Aorta (tissue), 5 donors: ENCODE data around the gene ZXDC. TPM values are rescaled to one million over a fixed set of nuclear protein-coding genes. Genes with fewer than 3 reads are reported as not detected.
A peak's percentile ranks its signal among the peaks of the same experiment; 100 is the strongest.

Source experiments
- ATAC-seq: fragments of 200-7000 bp; cut with Tn5 transposase; one replicate; pipeline ENCODE4 v1.9.1; 2022; ENCODE audit warnings: moderate library complexity; ENCODE audit not compliant: low FRiP score
- DNase-seq, 2 donors: peaks; one replicate each; pipeline ENCODE4 v3.0.0-alpha.2; 2020
- H3K27ac ChIP-seq, 2 donors: one replicate each; pipeline ENCODE4 v1.5.1; 2013; ENCODE audit warnings: low read length in 2 of 2, mild to moderate bottlenecking in 2 of 2, moderate library complexity in 2 of 2, control low read depth in 1 of 2, inconsistent platforms in 1 of 2, low read depth in 1 of 2
- H3K27me3 ChIP-seq, 2 donors: one replicate each; pipeline ENCODE4 v1.6.1; 2013; ENCODE audit warnings: control low read depth in 1 of 2, low read length in 1 of 2, mild to moderate bottlenecking in 1 of 2, moderate library complexity in 1 of 2; ENCODE audit not compliant: insufficient read depth in 2 of 2, control insufficient read depth in 1 of 2
- H3K36me3 ChIP-seq, 2 donors: one replicate each; pipeline ENCODE4 v1.6.1; 2013; ENCODE audit warnings: control low read depth in 1 of 2, low read length in 1 of 2, mild to moderate bottlenecking in 1 of 2; ENCODE audit not compliant: insufficient read depth in 2 of 2, control insufficient read depth in 1 of 2
- H3K4me1 ChIP-seq, 2 donors: one replicate each; pipeline ENCODE4 v1.6.1; 2013; ENCODE audit warnings: low read length in 2 of 2, control low read depth in 1 of 2, mild to moderate bottlenecking in 1 of 2, moderate library complexity in 1 of 2; ENCODE audit not compliant: insufficient read depth in 2 of 2, control insufficient read depth in 1 of 2
- H3K4me3 ChIP-seq, 2 donors: one replicate each; pipeline ENCODE4 v1.5.1; 2013; ENCODE audit warnings: low read length in 2 of 2, control low read depth in 1 of 2, mild to moderate bottlenecking in 1 of 2
- H3K9me3 ChIP-seq: one replicate; pipeline ENCODE4 v1.6.1; 2013; ENCODE audit warnings: mild to moderate bottlenecking, low read length; ENCODE audit not compliant: control insufficient read depth
- WGBS, 2 donors: extraction: QIAGEN DNeasy Blood & Tissue Kit; methylation state at CpG; one replicate each; pipeline ENCODE4 v1.1.7; 2013; 5-methylcytosine and 5-hydroxymethylcytosine counted together
- intact Hi-C, 2 donors: fragments of 100-400 bp; cut with DNase I; formaldehyde crosslinking; loops; one replicate each; pipeline versions ENCODE4 v1.14.2 to v1.15.0; 2022
- polyA plus RNA-seq, 2 donors: library from polyadenylated mRNA; stranded (reverse); fragments of 200-250 nt; gene quantifications; one replicate each; pipeline ENCODE4 v1.2.3, GENCODE V29; 2013
- total RNA-seq, 2 donors: library from RNA; stranded (reverse); fragmentation: NEBNext Ultra II Directional; extraction: Animal tissue kit (Norgen Biotek cat#: 25700); gene quantifications; one replicate each; pipeline ENCODE4 v1.2.1, GENCODE V29; 2021
- donor health status: healthy with polysubstance abuse.
- donor health status: Bipolar disorder and iron deficiency.
- donor health status: DM: no; HTN: no; CAD: no.
- donor health status: DM: no; HTN: no; CAD: no.
- donor health status: DM: yes; HTN: yes; CAD: no.

ZXDC gene
- total and polyA plus RNA-seq, 4 donors = 4.4 to 37.5 (median 25.8) TPM

DNA sequence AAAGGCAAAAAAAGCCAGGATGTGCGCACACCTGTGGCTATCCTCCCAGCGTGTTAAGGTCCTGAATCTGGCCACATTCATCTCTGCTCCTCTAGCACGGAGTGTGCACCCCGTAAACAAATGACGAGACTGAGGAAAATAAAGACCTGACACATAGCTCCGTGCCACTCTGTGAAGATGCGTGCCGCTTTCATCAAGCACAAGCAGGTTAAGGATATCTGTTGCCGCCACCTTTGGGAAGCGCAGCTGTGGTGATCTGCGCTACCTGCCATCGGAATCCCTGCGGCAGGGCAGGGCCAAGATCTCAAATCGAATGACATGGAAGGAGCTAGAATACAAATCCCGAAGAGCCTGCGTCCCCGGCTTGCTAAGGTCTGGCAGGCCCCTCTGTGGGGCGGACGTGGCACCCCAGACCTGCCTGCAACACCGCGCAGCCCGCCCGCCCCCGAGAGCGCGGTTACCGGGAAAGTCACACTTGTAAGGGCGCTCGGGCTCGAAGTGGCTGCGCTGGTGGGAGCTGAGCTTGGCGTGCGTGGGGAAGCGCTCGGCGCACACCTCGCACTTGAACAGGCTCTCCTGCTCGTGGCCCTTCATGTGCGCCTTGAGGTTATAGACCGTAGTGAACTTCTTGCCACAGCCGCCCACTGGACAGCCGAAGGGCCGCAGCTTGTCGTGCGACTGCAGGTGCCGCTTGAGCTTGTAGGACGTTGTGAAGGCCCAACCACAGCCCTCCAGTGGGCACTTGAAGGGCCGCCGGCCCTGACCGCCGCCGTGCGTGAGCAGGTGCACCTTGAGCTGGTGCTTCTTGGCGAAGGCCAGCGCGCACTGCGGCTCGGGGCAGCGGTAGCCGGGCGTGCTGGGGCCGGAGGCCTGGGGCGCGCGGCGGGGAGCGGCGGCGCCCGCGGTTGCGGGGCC is 936 bp downstream of the ZXDC start:
- intact Hi-C loops = loop anchor here (5.0 to 10.0 kb wide), 2 partner anchors 210 to 217 kb away; no protein-coding TSS in a partner anchor

GRCh38 chr3:126473292-126474168 is 2.2 kb downstream of the ZXDC start:
- DNase-seq (peak in 1 of 2 donors; percentile 28), ATAC-seq (no peak)
- WGBS, 2 donors = 57 to 66% methylated on average over 13 to 14 of the region's 14 CpGs
- Histone ChIP-seq H3K9me3 (no peaks in the 10 kb centered on the region), H3K4me1 (peaks cover 0 to 4% of the 10 kb centered on the region in 2 donors), H3K27me3 (no peaks in the 10 kb centered on the region), H3K27ac (no peak overlapping the region), H3K4me3 (peak overlapping the region; percentile 9 to 27), H3K36me3 (peaks cover 4 to 5% of the 10 kb centered on the region in 2 donors)
- intact Hi-C loops = loop anchor here (5.0 to 10.0 kb wide), 2 partner anchors 209 to 216 kb away; no protein-coding TSS in a partner anchor

More for the DNA sequence above, 936 bp downstream of the ZXDC start:
- peak overlapping the region; percentile 50 to 74 for H3K4me3 ChIP-seq
- H3K27ac ChIP-seq = peak overlapping the region in 1 of 2 donors; percentile 65
- ATAC-seq (peak; percentile 2), DNase-seq (peak; percentile 70 to 83)
- peaks cover 2 to 5% of the 10 kb centered on the region in 2 donors for H3K36me3 ChIP-seq
- H3K9me3 ChIP-seq = no peaks in the 10 kb centered on the region
- WGBS, 2 donors = 6 to 7% methylated on average over 62 to 72 of the region's 72 CpGs
- H3K4me1 ChIP-seq = peaks cover 0 to 4% of the 10 kb centered on the region in 2 donors
- H3K27me3 ChIP-seq = no peaks in the 10 kb centered on the region

GRCh38 chr3:126472277-126473006 is 3.2 kb downstream of the ZXDC start:
- Histone ChIP-seq H3K4me3 (no peak overlapping the region), H3K9me3 (no peaks in the 10 kb centered on the region), H3K36me3 (peaks cover 5 to 7% of the 10 kb centered on the region in 2 donors), H3K27ac (no peak overlapping the region), H3K4me1 (peaks cover 0 to 4% of the 10 kb centered on the region in 2 donors), H3K27me3 (no peaks in the 10 kb centered on the region)
- ATAC-seq (peak; percentile 43), DNase-seq (peak; percentile 85 to 90)
- 14 to 17% methylated on average over 8 of the region's 8 CpGs for WGBS, 2 donors
- intact Hi-C loops = loop anchor here (5.0 to 10.0 kb wide), 2 partner anchors 208 to 215 kb away; no protein-coding TSS in a partner anchor

- DNase-seq = peak in 1 of 2 donors; percentile 56
- 92 to 93% methylated on average over 11 of the region's 11 CpGs for WGBS, 2 donors
- no peaks in the 10 kb centered on the region for H3K9me3 ChIP-seq
- H3K36me3 ChIP-seq = peaks cover 13 to 16% of the 10 kb centered on the region in 2 donors
- no peak overlapping the region for H3K4me3 ChIP-seq
- no peak overlapping the region for H3K27ac ChIP-seq
- no peaks in the 10 kb centered on the region for H3K27me3 ChIP-seq
- ATAC-seq = no peak
- intact Hi-C loops = no loop called here
- H3K4me1 ChIP-seq = peaks cover 0 to 4% of the 10 kb centered on the region in 2 donors
Observed at GRCh38 chr3:126469479-126469878, 6.2 kb downstream of the ZXDC start.

DNA sequence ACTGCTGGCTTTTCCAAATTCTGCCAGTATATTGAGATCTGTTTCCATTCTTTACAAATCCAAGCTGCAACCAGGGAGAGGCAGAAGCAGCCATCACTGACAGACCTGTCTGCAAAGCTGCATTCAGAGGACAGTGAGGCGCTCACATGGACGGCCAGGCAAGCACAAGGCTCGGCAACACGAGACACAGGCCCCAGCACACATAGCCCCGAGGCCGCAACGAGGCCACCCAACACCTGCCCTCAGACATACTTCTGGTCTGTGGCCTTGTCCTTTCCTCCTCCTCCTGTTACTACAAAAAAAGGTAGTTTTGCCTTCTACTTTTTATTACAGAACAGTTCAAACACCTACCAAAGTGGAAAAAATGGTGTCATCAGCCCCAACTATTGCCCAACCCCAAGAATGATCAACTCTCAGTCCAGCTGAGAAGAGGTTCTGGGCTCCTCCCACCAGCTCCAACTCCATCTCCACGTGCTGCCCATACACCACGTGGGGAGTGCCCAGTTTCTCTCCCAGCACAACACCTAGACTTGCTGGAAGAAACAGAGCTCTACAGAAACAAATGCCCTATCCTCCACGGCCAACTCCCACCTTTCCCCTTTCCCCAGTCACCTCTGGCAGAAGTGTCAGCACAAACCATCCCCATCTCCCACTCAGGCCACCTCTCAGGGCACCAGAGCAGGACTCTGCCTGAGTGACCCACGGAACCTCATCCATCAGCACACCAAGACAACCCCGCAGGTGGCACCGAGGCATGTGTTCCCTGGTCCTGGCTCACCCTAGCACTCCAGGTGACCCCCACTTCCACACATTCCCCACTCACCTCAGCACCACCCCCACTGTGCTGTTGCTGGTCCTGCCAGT is 7.4 kb downstream of the ZXDC start:
- WGBS, 2 donors = 76 to 86% methylated on average over 13 of the region's 13 CpGs
- Histone ChIP-seq H3K9me3 (no peaks in the 10 kb centered on the region), H3K4me1 (peaks cover 0 to 2% of the 10 kb centered on the region in 2 donors), H3K4me3 (no peak overlapping the region), H3K27me3 (no peaks in the 10 kb centered on the region), H3K27ac (no peak overlapping the region), H3K36me3 (peaks cover 13 to 18% of the 10 kb centered on the region in 2 donors)
- intact Hi-C loops = no loop called here
- no peak for ATAC-seq
- peak in 1 of 2 donors; percentile 58 for DNase-seq

DNA sequence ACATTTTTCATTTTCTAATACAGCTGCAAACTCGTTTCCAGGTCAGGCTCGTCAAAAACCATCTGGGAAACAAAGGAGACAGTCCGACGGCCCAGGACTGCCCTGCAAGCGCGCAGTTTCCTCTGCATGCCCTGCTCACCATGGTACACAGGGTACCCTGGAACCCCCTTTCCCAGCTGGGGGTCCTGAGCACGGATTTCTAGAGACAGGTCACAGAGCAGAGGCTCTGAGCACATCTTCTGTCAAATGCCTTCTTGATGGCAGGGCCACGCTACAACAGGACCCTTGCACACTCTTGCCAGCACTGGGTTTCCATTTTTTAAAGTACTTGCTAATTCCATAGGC is 8.1 kb downstream of the ZXDC start:
- DNase-seq = no peak
- Histone ChIP-seq H3K36me3 (peaks cover 13 to 18% of the 10 kb centered on the region in 2 donors), H3K4me1 (peaks cover 0 to 2% of the 10 kb centered on the region in 2 donors), H3K9me3 (no peaks in the 10 kb centered on the region), H3K27me3 (no peaks in the 10 kb centered on the region), H3K4me3 (no peak overlapping the region), H3K27ac (no peak overlapping the region)
- no peak for ATAC-seq
- intact Hi-C loops = no loop called here
- 79 to 81% methylated on average over 8 of the region's 8 CpGs for WGBS, 2 donors

DNA sequence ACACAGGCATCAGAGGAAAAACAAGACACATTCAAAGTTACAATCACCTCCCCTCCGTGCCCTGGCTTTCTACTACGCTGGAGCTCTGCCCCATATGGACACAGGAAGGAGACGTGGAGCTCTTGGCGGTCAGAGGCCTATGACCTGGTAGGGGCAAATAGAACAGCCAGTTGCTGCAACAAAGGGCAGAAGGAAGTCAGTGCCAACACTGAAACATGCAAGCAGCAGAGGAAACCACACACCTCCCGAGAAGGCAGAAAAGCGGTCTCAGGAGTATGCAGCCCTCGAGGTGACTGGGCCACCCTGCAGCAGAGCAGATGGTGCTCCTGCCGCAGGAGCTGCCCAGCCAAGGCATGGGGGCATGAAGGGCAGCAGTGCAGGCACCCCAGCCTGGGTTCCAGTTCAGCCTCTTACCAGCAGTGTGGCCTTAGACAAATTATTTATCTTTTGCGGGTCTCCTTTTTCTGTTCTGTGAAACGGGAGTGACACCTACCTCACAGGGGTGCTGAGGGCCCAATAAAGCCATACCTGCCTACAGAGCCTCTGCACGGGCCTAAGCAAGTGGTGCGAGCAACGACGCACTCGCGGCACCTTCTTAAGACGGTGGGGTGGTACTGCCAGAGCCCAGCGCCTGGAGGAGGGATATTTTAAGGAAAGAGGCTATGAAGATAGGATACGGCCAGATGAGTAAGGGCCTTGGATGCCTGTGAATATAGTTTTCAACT is 8.6 kb downstream of the ZXDC start:
- Histone ChIP-seq H3K27ac (no peak overlapping the region), H3K36me3 (peaks cover 13 to 18% of the 10 kb centered on the region in 2 donors), H3K9me3 (no peaks in the 10 kb centered on the region), H3K4me3 (no peak overlapping the region), H3K4me1 (peaks cover 0 to 2% of the 10 kb centered on the region in 2 donors), H3K27me3 (no peaks in the 10 kb centered on the region)
- intact Hi-C loops = no loop called here
- 79 to 86% methylated on average over 19 of the region's 19 CpGs for WGBS, 2 donors
- DNase-seq (peak in 1 of 2 donors; percentile 57), ATAC-seq (no peak)
